IPS-20b (cell line): ENCODE measurements around the gene EMID1.
A peak's percentile ranks its signal among the peaks of the same experiment; 100 is the strongest.

ENCODE experiments used
- H3K27ac ChIP-seq: one replicate; pipeline ENCODE4 v1.5.1; 2013; ENCODE audit warnings: low read length
- H3K27me3 ChIP-seq: 2 replicates; pipeline ENCODE4 v1.6.1; 2013; ENCODE audit warnings: mild to moderate bottlenecking, low read length, inconsistent platforms; ENCODE audit not compliant: insufficient read depth
- H3K36me3 ChIP-seq: 2 replicates; pipeline ENCODE4 v1.6.1; 2013; ENCODE audit warnings: low read depth, mild to moderate bottlenecking, inconsistent platforms, low read length, moderate library complexity; ENCODE audit not compliant: insufficient read depth
- H3K4me1 ChIP-seq: 2 replicates; pipeline ENCODE4 v1.6.1; 2013; ENCODE audit warnings: mild to moderate bottlenecking, control low read depth, inconsistent platforms, low read length, moderate library complexity; ENCODE audit not compliant: insufficient read depth
- H3K4me3 ChIP-seq: 2 replicates; pipeline ENCODE4 v1.5.1; 2013; ENCODE audit warnings: mild to moderate bottlenecking, low read length, inconsistent platforms
- H3K9ac ChIP-seq: 2 replicates; pipeline ENCODE4 v1.6.1; 2013; ENCODE audit warnings: low read depth, mild to moderate bottlenecking, inconsistent platforms, low read length, moderate library complexity
- H3K9me3 ChIP-seq: 2 replicates; pipeline ENCODE4 v1.6.1; 2013; ENCODE audit warnings: mild to moderate bottlenecking, low read depth, low read length, inconsistent platforms; ENCODE audit not compliant: insufficient read depth

The EMID1 gene

GRCh38 chr22:29205594-29206371 lies at the start of gene EMID1:
TSS of gene EMID1 (plus strand) at chr22:29205896. CDS start at chr22:29206039, 143 bp downstream.
- Histone ChIP-seq H3K27ac (no peak within 1 kb of the TSS), H3K4me1 (peaks cover 7% of the 10 kb centered on the region; the same call in 1 of the 2 replicates), H3K9ac (peak within 1 kb of the TSS; percentile 70; the same call in 1 of the 2 replicates), H3K27me3 (peaks cover 13% of the 10 kb centered on the region; the same call in 1 of the 2 replicates), H3K36me3 (no peaks in the 10 kb centered on the region), H3K4me3 (peak within 1 kb of the TSS; percentile 79), H3K9me3 (no peaks in the 10 kb centered on the region)

GRCh38 chr22:29155966-29156365 lies 49.7 kb upstream of the EMID1 start:
- Histone ChIP-seq H3K9ac (no peak overlapping the region), H3K4me1 (peaks cover 23% of the 10 kb centered on the region; the same call in 1 of the 2 replicates), H3K27ac (no peak overlapping the region), H3K27me3 (peaks cover 6% of the 10 kb centered on the region; the same call in 1 of the 2 replicates), H3K36me3 (no peaks in the 10 kb centered on the region), H3K4me3 (no peak overlapping the region), H3K9me3 (no peaks in the 10 kb centered on the region)

GRCh38 chr22:29156507-29156906 lies 49.2 kb upstream of the EMID1 start:
- H3K4me3 ChIP-seq: no peak overlapping the region
- H3K4me1 ChIP-seq: peaks cover 17% of the 10 kb centered on the region; the same call in 1 of the 2 replicates
- H3K27me3 ChIP-seq: peaks cover 6% of the 10 kb centered on the region; the same call in 1 of the 2 replicates
- H3K9ac ChIP-seq: no peak overlapping the region
- H3K27ac ChIP-seq: no peak overlapping the region
- H3K36me3 ChIP-seq: no peaks in the 10 kb centered on the region
- H3K9me3 ChIP-seq: no peaks in the 10 kb centered on the region

- H3K9ac ChIP-seq: no peak overlapping the region
- no peaks in the 10 kb centered on the region for H3K36me3 ChIP-seq
- H3K4me3 ChIP-seq: no peak overlapping the region
- peaks cover 5% of the 10 kb centered on the region; the same call in 1 of the 2 replicates for H3K4me1 ChIP-seq
- H3K9me3 ChIP-seq: no peaks in the 10 kb centered on the region
- H3K27me3 ChIP-seq: peaks cover 6% of the 10 kb centered on the region; the same call in 1 of the 2 replicates
- H3K27ac ChIP-seq: no peak overlapping the region
Observed at GRCh38 chr22:29157759-29158535, 47.7 kb upstream of the EMID1 start.

- Histone ChIP-seq H3K36me3 (no peaks in the 10 kb centered on the region), H3K9ac (no peak overlapping the region), H3K9me3 (no peaks in the 10 kb centered on the region), H3K4me3 (no peak overlapping the region), H3K4me1 (peaks cover 2% of the 10 kb centered on the region; the same call in 1 of the 2 replicates), H3K27me3 (peaks cover 6% of the 10 kb centered on the region; the same call in 1 of the 2 replicates), H3K27ac (no peak overlapping the region)
Observed at GRCh38 chr22:29158546-29158945, 47.1 kb upstream of the EMID1 start.

GRCh38 chr22:29163808-29164207 lies 41.9 kb upstream of the EMID1 start:
- Histone ChIP-seq H3K9ac (no peak overlapping the region), H3K4me3 (no peak overlapping the region), H3K27ac (no peak overlapping the region), H3K27me3 (no peaks in the 10 kb centered on the region; the same call in 1 of the 2 replicates), H3K4me1 (no peaks in the 10 kb centered on the region), H3K36me3 (no peaks in the 10 kb centered on the region), H3K9me3 (no peaks in the 10 kb centered on the region)

GRCh38 chr22:29165321-29166060 lies 40.2 kb upstream of the EMID1 start:
- no peak overlapping the region for H3K9ac ChIP-seq
- H3K27ac ChIP-seq: no peak overlapping the region
- no peaks in the 10 kb centered on the region; the same call in 1 of the 2 replicates for H3K27me3 ChIP-seq
- no peaks in the 10 kb centered on the region for H3K9me3 ChIP-seq
- no peak overlapping the region for H3K4me3 ChIP-seq
- H3K4me1 ChIP-seq: no peaks in the 10 kb centered on the region
- H3K36me3 ChIP-seq: no peaks in the 10 kb centered on the region

- H3K36me3 ChIP-seq: no peaks in the 10 kb centered on the region
- H3K27ac ChIP-seq: no peak overlapping the region
- no peaks in the 10 kb centered on the region for H3K4me1 ChIP-seq
- H3K9me3 ChIP-seq: no peaks in the 10 kb centered on the region
- no peak overlapping the region for H3K9ac ChIP-seq
- no peak overlapping the region for H3K4me3 ChIP-seq
- no peaks in the 10 kb centered on the region; the same call in 1 of the 2 replicates for H3K27me3 ChIP-seq
Observed at GRCh38 chr22:29166180-29166579, 39.5 kb upstream of the EMID1 start.

GRCh38 chr22:29167032-29167911 lies 38.4 kb upstream of the EMID1 start:
- Histone ChIP-seq H3K4me1 (no peaks in the 10 kb centered on the region), H3K36me3 (no peaks in the 10 kb centered on the region), H3K9ac (no peak overlapping the region), H3K27me3 (no peaks in the 10 kb centered on the region; the same call in 1 of the 2 replicates), H3K27ac (no peak overlapping the region), H3K9me3 (no peaks in the 10 kb centered on the region), H3K4me3 (no peak overlapping the region)

GRCh38 chr22:29171721-29172120 lies 34.0 kb upstream of the EMID1 start:
- H3K4me3 ChIP-seq: no peak overlapping the region
- H3K27ac ChIP-seq: no peak overlapping the region
- no peaks in the 10 kb centered on the region for H3K36me3 ChIP-seq
- no peaks in the 10 kb centered on the region for H3K27me3 ChIP-seq
- no peaks in the 10 kb centered on the region for H3K4me1 ChIP-seq
- H3K9ac ChIP-seq: no peak overlapping the region
- peaks cover 8% of the 10 kb centered on the region for H3K9me3 ChIP-seq
